Stomach smooth muscle (tissue), 2 donors: ENCODE measurements around the gene DOK7.

Source experiments
- H3K27ac ChIP-seq: one replicate; pipeline ENCODE4 v1.7.0; 2013; ENCODE audit warnings: mild to moderate bottlenecking, low read length, inconsistent platforms
- H3K27me3 ChIP-seq, 2 donors: one replicate each; pipeline ENCODE4 v1.7.0; 2013; ENCODE audit warnings: low read length in 2 of 2; ENCODE audit not compliant: insufficient read depth in 2 of 2, control insufficient read depth in 1 of 2
- H3K36me3 ChIP-seq, 2 donors: one replicate each; pipeline ENCODE4 v1.7.0; 2013; ENCODE audit warnings: low read length in 2 of 2; ENCODE audit not compliant: control insufficient read depth in 2 of 2, insufficient read depth in 2 of 2
- H3K4me1 ChIP-seq: one replicate; pipeline ENCODE4 v1.7.0; 2013; ENCODE audit warnings: low read length; ENCODE audit not compliant: control insufficient read depth, insufficient read depth
- H3K4me3 ChIP-seq, 2 donors: one replicate each; pipeline ENCODE4 v1.7.0; 2013; ENCODE audit warnings: low read length in 2 of 2
- H3K9ac ChIP-seq, 2 donors: one replicate each; pipeline ENCODE4 v1.7.0; 2013; ENCODE audit warnings: low read length in 2 of 2, mild to moderate bottlenecking in 1 of 2
- H3K9me3 ChIP-seq, 2 donors: one replicate each; pipeline ENCODE4 v1.7.0; 2013; ENCODE audit warnings: low read length in 2 of 2; ENCODE audit not compliant: control insufficient read depth in 2 of 2
- donor health status: healthy.
- donor health status: Pancreatic carcinoma.

DOK7 gene

GRCh38 chr4:3524349-3524748 is 61.2 kb downstream of the DOK7 start:
- Histone ChIP-seq H3K27ac (no peak overlapping the region), H3K9ac (no peak overlapping the region), H3K36me3 (peaks cover 34 to 43% of the 10 kb centered on the region in 2 donors)

GRCh38 chr4:3524920-3525319 is 61.8 kb downstream of the DOK7 start:
- H3K36me3 ChIP-seq = peaks cover 28 to 37% of the 10 kb centered on the region in 2 donors
- H3K27ac ChIP-seq = no peak overlapping the region
- H3K4me3 ChIP-seq = no peak overlapping the region

More at GRCh38 chr4:3524349-3524748, 61.2 kb downstream of the DOK7 start:
- no peak overlapping the region for H3K4me3 ChIP-seq
- no peaks in the 10 kb centered on the region for H3K27me3 ChIP-seq
- H3K4me1 ChIP-seq = peaks cover 3% of the 10 kb centered on the region
- no peaks in the 10 kb centered on the region for H3K9me3 ChIP-seq

GRCh38 chr4:3525532-3526430 is 62.7 kb downstream of the DOK7 start:
- H3K36me3 ChIP-seq = peaks cover 20 to 31% of the 10 kb centered on the region in 2 donors
- H3K4me3 ChIP-seq = no peak overlapping the region
- no peaks in the 10 kb centered on the region for H3K9me3 ChIP-seq
- peaks cover 16% of the 10 kb centered on the region for H3K4me1 ChIP-seq
- H3K27me3 ChIP-seq = no peaks in the 10 kb centered on the region
- H3K27ac ChIP-seq = no peak overlapping the region
- H3K9ac ChIP-seq = no peak overlapping the region

More at GRCh38 chr4:3524920-3525319, 61.8 kb downstream of the DOK7 start:
- Histone ChIP-seq H3K27me3 (no peaks in the 10 kb centered on the region), H3K4me1 (peaks cover 8% of the 10 kb centered on the region), H3K9me3 (no peaks in the 10 kb centered on the region), H3K9ac (no peak overlapping the region)

GRCh38 chr4:3526456-3526855 is 63.4 kb downstream of the DOK7 start:
- Histone ChIP-seq H3K9ac (no peak overlapping the region), H3K4me1 (peaks cover 23% of the 10 kb centered on the region), H3K27ac (no peak overlapping the region), H3K36me3 (peaks cover 16 to 27% of the 10 kb centered on the region in 2 donors), H3K4me3 (no peak overlapping the region), H3K9me3 (no peaks in the 10 kb centered on the region), H3K27me3 (no peaks in the 10 kb centered on the region)

GRCh38 chr4:3527101-3527913 is 64.2 kb downstream of the DOK7 start:
- no peak overlapping the region for H3K9ac ChIP-seq
- H3K9me3 ChIP-seq = no peaks in the 10 kb centered on the region
- H3K4me3 ChIP-seq = no peak overlapping the region
- H3K4me1 ChIP-seq = peaks cover 27% of the 10 kb centered on the region
- H3K27me3 ChIP-seq = no peaks in the 10 kb centered on the region
- peaks cover 15 to 23% of the 10 kb centered on the region in 2 donors for H3K36me3 ChIP-seq
- no peak overlapping the region for H3K27ac ChIP-seq

GRCh38 chr4:3527914-3528876 is 65.1 kb downstream of the DOK7 start:
- Histone ChIP-seq H3K4me1 (peaks cover 31% of the 10 kb centered on the region), H3K9me3 (no peaks in the 10 kb centered on the region), H3K36me3 (peaks cover 15 to 22% of the 10 kb centered on the region in 2 donors), H3K9ac (no peak overlapping the region), H3K27me3 (no peaks in the 10 kb centered on the region), H3K27ac (no peak overlapping the region), H3K4me3 (no peak overlapping the region)

GRCh38 chr4:3529363-3529762 is 66.3 kb downstream of the DOK7 start:
- Histone ChIP-seq H3K9ac (no peak overlapping the region), H3K27ac (no peak overlapping the region), H3K36me3 (peaks cover 6 to 15% of the 10 kb centered on the region in 2 donors), H3K4me1 (peaks cover 29% of the 10 kb centered on the region), H3K27me3 (no peaks in the 10 kb centered on the region), H3K4me3 (no peak overlapping the region), H3K9me3 (no peaks in the 10 kb centered on the region)

- Histone ChIP-seq H3K4me3 (peak overlapping the region; percentile 81 to 93), H3K36me3 (peaks cover 0 to 8% of the 10 kb centered on the region in 2 donors), H3K9me3 (no peaks in the 10 kb centered on the region), H3K9ac (no peak overlapping the region), H3K27me3 (no peaks in the 10 kb centered on the region), H3K27ac (no peak overlapping the region), H3K4me1 (peaks cover 29% of the 10 kb centered on the region)
Observed at GRCh38 chr4:3530051-3530450, 66.9 kb downstream of the DOK7 start.

- H3K9ac ChIP-seq = peak overlapping the region; percentile 77 to 80
- H3K9me3 ChIP-seq = no peaks in the 10 kb centered on the region
- no peaks in the 10 kb centered on the region for H3K27me3 ChIP-seq
- peaks cover 29% of the 10 kb centered on the region for H3K4me1 ChIP-seq
- H3K27ac ChIP-seq = no peak overlapping the region
- peak overlapping the region; percentile 81 to 93 for H3K4me3 ChIP-seq
- H3K36me3 ChIP-seq = peaks cover 0 to 5% of the 10 kb centered on the region in 2 donors
Observed at GRCh38 chr4:3530663-3531254, 67.7 kb downstream of the DOK7 start.
